Measurements from ENCODE around the gene LILRA2.
"Not testable (repeated sequence)": the region's sequence is repeated elsewhere in the genome, so short reads cannot be mapped to it uniquely, and the experiment has no call there.

LILRA2 gene

GRCh38 chr19:54630782-54631181 is 57.2 kb downstream of the LILRA2 start:
- TF ChIP-seq ZFX (IDR thresholded peaks at IDR 0.05; ENCODE audit: borderline replicate concordance) = no peak
- TF ChIP-seq, protein P1, sequence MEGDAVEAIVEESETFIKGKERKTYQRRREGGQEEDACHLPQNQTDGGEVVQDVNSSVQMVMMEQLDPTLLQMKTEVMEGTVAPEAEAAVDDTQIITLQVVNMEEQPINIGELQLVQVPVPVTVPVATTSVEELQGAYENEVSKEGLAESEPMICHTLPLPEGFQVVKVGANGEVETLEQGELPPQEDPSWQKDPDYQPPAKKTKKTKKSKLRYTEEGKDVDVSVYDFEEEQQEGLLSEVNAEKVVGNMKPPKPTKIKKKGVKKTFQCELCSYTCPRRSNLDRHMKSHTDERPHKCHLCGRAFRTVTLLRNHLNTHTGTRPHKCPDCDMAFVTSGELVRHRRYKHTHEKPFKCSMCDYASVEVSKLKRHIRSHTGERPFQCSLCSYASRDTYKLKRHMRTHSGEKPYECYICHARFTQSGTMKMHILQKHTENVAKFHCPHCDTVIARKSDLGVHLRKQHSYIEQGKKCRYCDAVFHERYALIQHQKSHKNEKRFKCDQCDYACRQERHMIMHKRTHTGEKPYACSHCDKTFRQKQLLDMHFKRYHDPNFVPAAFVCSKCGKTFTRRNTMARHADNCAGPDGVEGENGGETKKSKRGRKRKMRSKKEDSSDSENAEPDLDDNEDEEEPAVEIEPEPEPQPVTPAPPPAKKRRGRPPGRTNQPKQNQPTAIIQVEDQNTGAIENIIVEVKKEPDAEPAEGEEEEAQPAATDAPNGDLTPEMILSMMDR (IDR thresholded peaks at IDR 0.05) = no peak
- H3K27ac ChIP-seq = no peak overlapping the region

GRCh38 chr19:54631489-54632337 is 58.1 kb downstream of the LILRA2 start:
- H3K27ac ChIP-seq = not testable (repeated sequence)

GRCh38 chr19:54632517-54632916 is 58.9 kb downstream of the LILRA2 start:
- not testable (repeated sequence) for H3K27ac ChIP-seq

DNA sequence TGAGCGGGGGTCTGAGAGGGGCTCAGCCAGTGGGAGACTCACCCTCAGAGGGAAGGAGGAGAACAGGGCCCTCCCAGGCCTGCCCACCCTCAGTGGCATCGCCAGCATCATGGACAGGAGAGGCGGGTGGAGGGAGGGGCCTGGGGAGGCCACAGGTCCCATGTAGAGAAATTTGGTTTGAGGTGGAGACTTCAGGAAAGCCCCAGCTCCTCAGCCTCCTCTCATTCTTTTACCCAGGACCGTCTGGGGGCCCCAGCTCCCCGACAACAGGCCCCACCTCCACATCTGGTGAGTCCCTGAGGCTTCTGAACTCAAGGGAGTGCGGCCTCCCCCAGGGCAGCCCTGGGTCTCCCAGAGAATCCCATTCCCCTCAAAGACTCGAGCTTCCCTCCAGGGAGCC is 59.8 kb downstream of the LILRA2 start:
- H3K27ac ChIP-seq = no peak overlapping the region
- TF ChIP-seq, protein P1 (IDR thresholded peaks at IDR 0.05) = no peak
- no peak for TF ChIP-seq ZFX (IDR thresholded peaks at IDR 0.05; ENCODE audit: borderline replicate concordance)

DNA sequence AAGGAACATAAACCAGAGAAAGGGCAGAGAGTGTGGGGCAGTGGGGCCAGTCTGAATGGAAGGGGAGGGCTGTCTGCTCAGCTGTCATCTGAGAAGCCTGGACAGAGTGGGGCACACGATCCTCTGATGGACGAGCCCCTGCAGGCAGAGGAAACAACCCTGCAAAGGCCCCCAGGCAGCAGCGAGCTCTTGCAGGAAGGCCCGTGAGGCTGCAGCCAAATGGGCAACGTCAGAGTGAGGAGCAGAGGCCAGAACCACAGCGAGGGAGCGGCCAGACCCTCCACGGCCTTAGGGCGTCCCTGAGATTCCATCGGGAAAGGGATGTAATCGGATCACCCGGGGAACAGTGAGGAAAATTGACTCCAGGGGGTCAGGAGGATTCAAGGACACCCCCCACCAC is 62.5 kb downstream of the LILRA2 start:
- not testable (repeated sequence) for H3K27ac ChIP-seq

DNA sequence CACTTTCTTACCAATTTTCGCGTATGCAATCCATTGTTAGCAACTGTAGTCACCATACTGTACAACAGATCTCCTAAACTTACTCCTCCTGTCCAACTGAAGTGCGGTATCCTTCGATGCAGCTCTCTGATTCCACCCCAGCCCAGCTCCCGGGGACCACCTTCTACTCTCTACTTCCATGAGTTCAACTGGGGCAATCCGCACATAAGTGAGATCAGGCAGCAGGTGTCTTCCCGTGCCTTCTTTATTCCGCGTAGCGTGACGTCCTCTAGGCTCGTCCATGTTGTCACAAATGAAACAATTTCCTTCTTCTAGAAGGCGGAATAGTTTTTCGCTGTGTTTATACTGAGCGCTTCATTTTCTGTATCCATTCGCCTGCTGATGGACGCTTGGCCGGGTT is 65.1 kb downstream of the LILRA2 start:
- H3K27ac ChIP-seq = no peak overlapping the region
- TF ChIP-seq ZFX (IDR thresholded peaks at IDR 0.05; ENCODE audit: borderline replicate concordance) = no peak
- TF ChIP-seq, protein P1 (IDR thresholded peaks at IDR 0.05) = no peak

Data from 22Rv1 (cell line).